GM19452 (cell line): ENCODE results near the gene CORO2B.

ENCODE experiments used
- ATAC-seq: cut with Tn5 transposase; IDR thresholded peaks from one replicate; pipeline ENCODE4 v1.9.1; 2021; ENCODE audit not compliant: unreplicated experiment

The CORO2B gene

GRCh38 chr15:68553994-68554720, 24.6 kb upstream of the CORO2B start:
- ATAC-seq = no peak

DNA sequence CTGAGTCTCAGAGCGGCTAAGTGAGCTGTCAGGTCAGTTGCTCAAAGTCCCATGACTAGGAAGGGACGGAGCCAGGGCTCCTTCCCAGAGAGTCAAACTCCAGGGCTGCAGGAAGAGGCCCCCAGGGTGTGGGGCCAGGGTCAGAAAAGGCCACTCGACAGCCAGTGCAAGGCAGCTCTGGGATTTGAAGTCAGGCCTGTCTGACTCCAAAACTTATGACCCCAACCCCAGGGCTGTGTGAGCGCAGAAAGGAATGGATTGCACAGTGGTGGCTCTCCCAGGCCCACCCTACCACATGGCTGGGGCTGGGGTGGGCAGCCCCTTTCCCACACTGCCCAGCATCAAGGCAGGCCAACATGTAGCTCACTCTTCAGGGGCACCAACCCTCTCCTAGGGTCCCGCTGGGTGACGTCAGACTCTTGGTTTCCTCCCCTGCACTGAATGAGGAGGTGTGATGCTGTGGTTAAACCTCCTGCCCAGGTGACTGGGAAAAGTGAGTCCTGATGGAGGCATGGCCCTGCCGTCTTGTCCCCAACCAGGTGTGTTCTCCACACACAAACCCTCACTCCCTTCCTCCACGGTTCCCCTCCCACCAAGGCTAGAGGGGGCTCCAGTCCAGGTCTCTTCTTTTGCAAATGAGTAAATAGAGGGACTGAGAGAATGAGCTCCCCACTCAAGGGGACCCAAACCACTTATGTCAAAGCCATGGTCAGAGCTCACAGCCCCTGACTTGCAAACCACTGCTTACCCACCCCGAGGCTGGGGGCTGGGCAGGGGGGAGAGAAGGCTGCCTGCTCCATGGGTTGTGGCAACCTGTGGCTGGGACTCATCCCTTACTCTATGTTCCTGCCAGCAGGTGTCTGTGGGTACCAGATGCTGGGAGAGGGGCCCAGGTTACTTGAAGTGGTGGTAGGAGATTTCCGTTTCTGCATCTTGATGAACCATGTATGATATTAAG, 23.8 kb upstream of the CORO2B start:
- no peak for ATAC-seq

DNA sequence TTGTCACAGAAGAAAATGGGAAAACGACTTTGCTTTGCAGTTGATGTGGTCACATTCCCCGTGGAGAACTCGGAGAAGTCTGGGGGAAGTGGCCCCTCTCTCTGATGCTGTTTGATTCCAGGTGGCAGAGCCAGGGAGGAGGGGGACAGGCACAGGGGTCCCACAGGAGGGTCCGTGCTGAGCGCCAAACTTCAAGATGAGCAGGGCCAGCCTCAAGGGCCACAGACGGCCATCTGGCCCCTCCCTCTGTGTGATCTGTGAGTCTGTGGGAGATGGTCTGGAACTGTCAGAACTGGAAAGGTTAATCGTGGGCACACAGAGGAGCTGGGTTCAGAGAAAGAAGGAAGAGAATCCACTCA, 23.1 kb upstream of the CORO2B start:
- no peak for ATAC-seq

GRCh38 chr15:68556139-68556990, 22.4 kb upstream of the CORO2B start:
- no peak for ATAC-seq

GRCh38 chr15:68557469-68558317, 21.1 kb upstream of the CORO2B start:
- ATAC-seq = no peak

GRCh38 chr15:68558318-68559305, 20.2 kb upstream of the CORO2B start:
- ATAC-seq = no peak

GRCh38 chr15:68559345-68560310, 19.2 kb upstream of the CORO2B start:
- peak; percentile 58 for ATAC-seq

DNA sequence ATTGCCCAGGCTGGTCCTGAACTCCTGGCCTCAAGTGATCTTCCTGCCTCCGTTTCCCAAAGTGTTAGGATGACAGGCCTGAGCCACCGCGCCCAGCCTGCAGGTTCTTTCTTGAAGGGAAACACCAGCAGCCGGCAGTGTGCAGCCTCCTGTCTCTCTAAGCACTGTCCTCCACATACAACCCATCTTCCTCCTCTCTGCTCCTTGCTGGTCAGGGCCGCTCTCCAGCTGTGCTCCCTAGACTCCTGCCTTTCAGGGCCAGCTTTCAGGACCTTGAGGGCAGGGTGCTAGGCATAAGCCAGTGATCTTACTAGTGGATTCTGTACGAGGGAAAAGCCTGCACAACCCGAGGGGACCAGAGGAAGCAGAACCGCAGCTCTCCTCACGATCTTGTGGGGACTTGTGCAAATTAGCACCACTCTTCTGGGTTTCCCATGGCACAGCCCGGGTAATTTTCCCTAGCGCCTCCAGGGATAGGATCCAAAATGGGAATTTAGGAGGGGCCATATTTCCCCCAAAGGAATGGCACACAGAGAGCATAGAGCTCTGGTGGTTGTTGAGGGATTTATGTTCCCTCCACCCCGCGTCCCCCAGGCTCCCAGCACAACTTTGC, 18.2 kb upstream of the CORO2B start:
- ATAC-seq = no peak

DNA sequence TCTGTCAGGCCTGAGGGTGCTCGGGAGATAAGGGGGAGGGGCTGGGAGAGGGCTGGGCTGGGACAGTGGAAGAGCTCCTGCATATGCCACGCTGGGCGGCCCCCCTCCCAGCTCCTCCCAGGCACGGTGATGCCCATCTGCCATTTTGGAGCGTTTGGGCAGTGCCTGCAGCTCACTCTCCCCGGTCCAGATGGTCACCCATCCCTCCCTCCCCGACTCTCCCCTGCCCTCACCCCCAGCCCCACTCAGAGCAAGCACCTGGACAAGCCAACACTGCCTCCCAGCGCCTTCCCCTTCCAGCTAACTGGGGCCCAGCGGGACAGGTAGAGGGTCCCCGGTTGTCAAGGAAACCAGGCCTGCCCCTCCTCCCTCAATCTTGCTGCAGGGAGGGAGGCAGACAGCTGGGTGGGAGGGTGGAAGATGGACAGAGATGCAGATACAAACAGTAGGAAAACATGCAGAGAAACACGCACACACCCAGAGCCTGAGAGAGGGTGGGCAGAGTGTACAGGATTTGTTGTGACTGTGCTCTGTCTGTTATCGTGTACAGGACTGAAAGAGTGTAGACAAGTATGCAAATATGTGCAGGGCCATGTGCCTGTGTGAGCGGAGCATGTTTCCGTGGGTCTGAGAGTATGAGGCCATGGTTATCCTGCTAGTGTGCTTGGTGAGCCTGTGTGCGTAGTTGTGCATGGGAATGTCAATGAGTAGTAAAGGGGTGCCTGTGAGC, 17.5 kb upstream of the CORO2B start:
- ATAC-seq = no peak

DNA sequence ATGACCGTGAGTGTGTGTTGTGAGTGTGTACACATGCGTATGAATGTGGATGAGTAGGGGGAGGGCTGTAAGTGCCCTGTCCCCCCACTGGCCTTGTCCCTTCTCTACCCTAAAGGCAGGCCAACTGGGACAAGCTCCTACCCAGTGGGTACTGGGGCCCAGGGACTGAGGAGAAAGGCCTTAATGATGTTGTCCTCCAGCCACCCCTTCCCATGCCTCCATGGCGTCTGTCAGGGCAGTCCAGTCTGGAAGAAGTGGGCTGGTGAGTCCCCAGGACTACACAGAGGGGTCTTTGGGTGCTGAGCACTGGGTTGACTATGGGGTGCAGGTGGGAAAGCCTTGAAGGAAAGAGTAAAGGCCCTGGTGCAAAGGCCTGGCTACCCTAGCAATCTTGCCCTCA, 16.9 kb upstream of the CORO2B start:
- ATAC-seq = no peak

DNA sequence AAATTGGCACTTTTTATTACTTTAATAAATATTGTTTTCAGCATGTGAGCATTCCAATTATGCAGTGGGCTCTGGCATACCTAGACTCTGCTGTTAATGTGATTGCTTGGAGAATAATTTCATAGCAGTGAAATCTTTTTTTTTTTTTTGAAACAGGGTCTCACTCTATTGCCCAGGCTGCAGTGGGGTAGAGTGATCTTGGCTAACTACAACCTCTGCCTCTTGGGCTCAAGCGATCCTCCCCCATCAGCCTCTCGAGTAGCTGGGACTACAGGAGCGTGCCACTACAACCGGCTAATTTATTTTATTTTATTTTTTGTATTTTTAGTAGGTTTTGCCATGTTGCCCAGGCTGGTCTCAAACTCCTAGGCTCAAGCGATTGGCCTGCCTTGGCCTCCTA, 14.6 kb upstream of the CORO2B start:
- ATAC-seq = no peak

DNA sequence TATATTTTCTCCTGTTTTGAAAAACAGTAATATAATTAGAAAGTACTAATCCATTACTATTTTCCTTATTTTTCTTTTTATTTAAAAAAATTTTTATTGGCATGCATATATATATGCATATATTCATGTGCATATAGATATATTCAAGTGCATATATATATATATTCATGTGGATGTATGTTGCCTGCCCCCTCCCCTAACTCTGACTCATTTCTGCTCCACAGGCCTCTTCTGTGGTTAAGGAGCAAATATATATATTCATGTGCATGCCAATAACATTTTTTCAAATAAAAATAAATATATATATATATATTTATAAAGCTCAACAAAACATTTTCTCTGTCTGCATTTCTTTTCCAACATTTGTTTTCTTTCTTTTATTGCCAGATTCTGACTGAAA, 13.6 kb upstream of the CORO2B start:
- ATAC-seq = no peak

DNA sequence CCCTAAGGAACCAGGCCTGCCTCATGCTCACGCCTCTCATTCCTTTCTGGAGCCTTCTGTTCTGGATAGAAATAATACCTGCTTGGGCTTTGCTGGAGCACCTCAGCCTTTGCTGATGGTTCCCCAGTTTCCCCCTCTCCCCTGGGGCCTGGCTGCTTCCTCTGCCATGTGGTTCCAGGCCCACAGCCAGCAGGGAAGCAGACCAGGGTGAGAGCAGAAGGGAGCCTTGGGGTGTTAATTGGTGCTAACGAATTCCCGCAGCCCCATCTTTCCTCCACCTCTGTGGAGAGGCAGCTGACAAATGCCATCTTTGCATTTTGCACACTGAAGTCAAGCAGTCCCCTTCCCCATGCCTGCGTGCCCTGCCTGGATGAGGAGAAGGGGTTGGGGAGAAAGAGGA, 13.1 kb upstream of the CORO2B start:
- no peak for ATAC-seq

GRCh38 chr15:68566377-68566954, 12.3 kb upstream of the CORO2B start:
- no peak for ATAC-seq

GRCh38 chr15:68567345-68567744, 11.4 kb upstream of the CORO2B start:
- no peak for ATAC-seq

DNA sequence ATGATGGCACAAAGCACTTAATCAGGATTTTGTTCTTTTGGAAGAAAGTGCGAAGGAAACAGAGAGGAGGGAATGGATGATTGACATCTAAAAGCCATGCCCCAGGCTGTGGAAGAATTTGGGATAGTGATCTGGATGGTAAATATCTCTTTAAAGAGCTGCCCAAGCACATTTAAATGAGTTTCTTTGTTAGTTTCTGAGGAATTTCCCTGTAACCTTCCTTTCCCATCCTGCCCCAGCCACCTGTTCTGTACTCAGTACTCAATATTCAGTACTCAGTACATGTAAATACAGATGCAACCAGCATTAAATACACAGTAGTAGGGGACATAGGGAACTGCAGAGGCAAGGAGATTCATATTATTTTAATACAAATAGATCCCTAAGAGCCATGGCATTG, 7.8 kb upstream of the CORO2B start:
- ATAC-seq = no peak

- no peak for ATAC-seq
These were observed 7.2 kb upstream of the CORO2B start for GRCh38 chr15:68571582-68571981.
